Glutamatergic neuron (in vitro differentiated cells): ENCODE measurements around the gene RPS27. TPM values are rescaled to one million over a fixed set of nuclear protein-coding genes. Genes with fewer than 3 reads are reported as not detected.
"Not testable (repeated sequence)": the region's sequence is repeated elsewhere in the genome, so short reads cannot be mapped to it uniquely, and the experiment has no call there.

Source experiments
- DNase-seq: peaks from one replicate; pipeline ENCODE4 v3.0.0; 2022
- H3K27ac Mint-ChIP-seq: one replicate; pipeline ENCODE4 v1.8.0; 2020; ENCODE audit warnings: mild to moderate bottlenecking, mixed read lengths, inconsistent platforms; ENCODE audit not compliant: unreplicated experiment
- H3K27me3 Mint-ChIP-seq: one replicate; pipeline ENCODE4 v1.8.0; 2020; ENCODE audit warnings: mild to moderate bottlenecking, moderate library complexity, mixed read lengths, inconsistent platforms; ENCODE audit not compliant: unreplicated experiment
- H3K36me3 Mint-ChIP-seq: one replicate; pipeline ENCODE4 v1.8.0; 2020; ENCODE audit warnings: mild to moderate bottlenecking, mixed read lengths, inconsistent platforms; ENCODE audit not compliant: unreplicated experiment
- H3K4me1 Mint-ChIP-seq: one replicate; pipeline ENCODE4 v1.8.0; 2020; ENCODE audit warnings: mild to moderate bottlenecking, low read depth, mixed read lengths, inconsistent platforms; ENCODE audit not compliant: unreplicated experiment
- H3K4me3 Mint-ChIP-seq: one replicate; pipeline ENCODE4 v1.8.0; 2020; ENCODE audit warnings: mild to moderate bottlenecking, mixed read lengths, inconsistent platforms; ENCODE audit not compliant: unreplicated experiment
- H3K9me3 Mint-ChIP-seq: one replicate; pipeline ENCODE4 v1.8.0; 2020; ENCODE audit warnings: mild to moderate bottlenecking, moderate library complexity, mixed read lengths, inconsistent platforms; ENCODE audit not compliant: unreplicated experiment
- CTCF ChIP-seq: fragments of 200-600 bp; sonication (generic); IDR thresholded peaks from one replicate; pipeline ENCODE4 v1.5.0; 2021; ENCODE audit not compliant: partially characterized antibody, unreplicated experiment
- microRNA-seq: library from miRNA; unstranded; fragments of <30 nt; microRNA quantifications from one replicate; pipeline ENCODE4, GENCODE V29; 2020; ENCODE audit not compliant: unreplicated experiment
- total RNA-seq: library from RNA; stranded (reverse); fragmentation: NEBNext Ultra II Directional; extraction: Animal tissue kit (Norgen Biotek cat#: 25700); gene quantifications from one replicate; pipeline ENCODE4 v1.2.1, GENCODE V29; 2021; ENCODE audit not compliant: unreplicated experiment

Gene RPS27
- total RNA-seq, 1 donor from 2014 or later: 881 TPM

GRCh38 chr1:154014154-154014907 lies 23.8 kb downstream of the RPS27 start:
- no peak overlapping the region for H3K4me3 Mint-ChIP-seq
- no peak for TF ChIP-seq CTCF
- no peaks in the 10 kb centered on the region for H3K4me1 Mint-ChIP-seq
- no peak for DNase-seq
- no peak overlapping the region for H3K27ac Mint-ChIP-seq
- peaks cover 1% of the 10 kb centered on the region for H3K27me3 Mint-ChIP-seq
- H3K36me3 Mint-ChIP-seq: no peaks in the 10 kb centered on the region
- H3K9me3 Mint-ChIP-seq: peaks cover 2% of the 10 kb centered on the region

- H3K9me3 Mint-ChIP-seq: no peaks in the 10 kb centered on the region
- no peak overlapping the region for H3K27ac Mint-ChIP-seq
- no peaks in the 10 kb centered on the region for H3K4me1 Mint-ChIP-seq
- H3K4me3 Mint-ChIP-seq: no peak overlapping the region
- no peaks in the 10 kb centered on the region for H3K36me3 Mint-ChIP-seq
- TF ChIP-seq CTCF: no peak
- H3K27me3 Mint-ChIP-seq: peaks cover 1% of the 10 kb centered on the region
- DNase-seq: no peak
Measured at GRCh38 chr1:154019269-154019668, 28.7 kb downstream of the RPS27 start.

GRCh38 chr1:154019940-154020339 lies 29.4 kb downstream of the RPS27 start:
- H3K9me3 Mint-ChIP-seq: no peaks in the 10 kb centered on the region
- no peak overlapping the region for H3K4me3 Mint-ChIP-seq
- DNase-seq: no peak
- no peaks in the 10 kb centered on the region for H3K4me1 Mint-ChIP-seq
- H3K36me3 Mint-ChIP-seq: no peaks in the 10 kb centered on the region
- TF ChIP-seq CTCF: no peak
- H3K27ac Mint-ChIP-seq: no peak overlapping the region
- H3K27me3 Mint-ChIP-seq: peaks cover 1% of the 10 kb centered on the region

GRCh38 chr1:154033697-154034096 lies 43.1 kb downstream of the RPS27 start:
- not testable (repeated sequence) for H3K27ac Mint-ChIP-seq, H3K9me3 Mint-ChIP-seq, H3K4me1 Mint-ChIP-seq, DNase-seq, H3K4me3 Mint-ChIP-seq, H3K36me3 Mint-ChIP-seq, H3K27me3 Mint-ChIP-seq

Small RNA genes within 50 kb of the gene (microRNA-seq; reads per million reads assigned to microRNA genes)
- 3.2 reads per million, percentile 23 among the genes with 10 or more reads in this experiment for gene MIR6737

Other genes starting within 250 kb of the RPS27 start
- 10.8 TPM for gene SLC27A3, start 215.4 kb upstream of the RPS27 start, total RNA-seq
- 57.6 TPM for gene GATAD2B, start 67.8 kb upstream of the RPS27 start, total RNA-seq
- 72.9 TPM for gene DENND4B, start 44.0 kb upstream of the RPS27 start, total RNA-seq
- 47.3 TPM for gene CRTC2, start 32.1 kb upstream of the RPS27 start, total RNA-seq
- 28.1 TPM for gene SLC39A1, start 27.2 kb upstream of the RPS27 start, total RNA-seq
- 14.3 TPM for gene CREB3L4, start 22.9 kb upstream of the RPS27 start, total RNA-seq
- gene JTB, start 13.1 kb upstream of the RPS27 start, total RNA-seq: 48.6 TPM
- gene RAB13, start 4.4 kb upstream of the RPS27 start, total RNA-seq: 29.9 TPM
- gene NUP210L, start 164.3 kb downstream of the RPS27 start, total RNA-seq: 0.10 TPM
- 392 TPM for gene TPM3, start 201.3 kb downstream of the RPS27 start, total RNA-seq
- not detected for gene CFAP141, start 215.6 kb downstream of the RPS27 start, total RNA-seq
- gene UBAP2L, start 230.2 kb downstream of the RPS27 start, total RNA-seq: 259 TPM